DOHH2 (cell line): ENCODE data around the gene ZNF2.
A peak's percentile ranks its signal among the peaks of the same experiment; 100 is the strongest.

Source experiments
- H3F3A ChIP-seq: fragments of 200-600 bp; sonication (generic), shearing (Covaris generic); 2 replicates; pipeline ENCODE4 v1.6.0; 2016; ENCODE audit warnings: antibody characterized with exemption, mild to moderate bottlenecking; ENCODE audit not compliant: control insufficient read depth, insufficient read depth
- H3K27ac ChIP-seq: fragments of 200-600 bp; sonication (generic); 2 replicates; pipeline ENCODE4 v1.5.1; 2014; ENCODE audit warnings: low read depth, mild to moderate bottlenecking, low read length, moderate library complexity
- H3K27me3 ChIP-seq: fragments of 200-600 bp; sonication (generic); 2 replicates; pipeline ENCODE4 v1.6.1; 2014; ENCODE audit warnings: mild to moderate bottlenecking, low read length, mixed read lengths; ENCODE audit not compliant: control insufficient read depth
- H3K36me3 ChIP-seq: fragments of 200-600 bp; sonication (generic); 2 replicates; pipeline ENCODE4 v1.6.1; 2014; ENCODE audit warnings: mild to moderate bottlenecking, low read length, moderate library complexity, mixed read lengths; ENCODE audit not compliant: control insufficient read depth
- H3K4me1 ChIP-seq: fragments of 200-600 bp; sonication (generic); 2 replicates; pipeline ENCODE4 v1.6.1; 2014; ENCODE audit warnings: mild to moderate bottlenecking, low read length, mixed read lengths; ENCODE audit not compliant: control insufficient read depth
- H3K4me2 ChIP-seq: fragments of 200-600 bp; sonication (generic); 2 replicates; pipeline ENCODE4 v1.6.0; 2014; ENCODE audit warnings: mild to moderate bottlenecking, low read length, moderate library complexity
- H3K4me3 ChIP-seq: fragments of 200-600 bp; sonication (generic); 2 replicates; pipeline ENCODE4 v1.5.1; 2014; ENCODE audit warnings: mild to moderate bottlenecking, low read length, mixed read lengths
- H3K79me2 ChIP-seq: fragments of 200-600 bp; sonication (generic); 2 replicates; pipeline ENCODE4 v1.6.1; 2014; ENCODE audit warnings: mild to moderate bottlenecking, low read length, mixed read lengths; ENCODE audit not compliant: control insufficient read depth
- H3K9me2 ChIP-seq: fragments of 200-600 bp; sonication (generic); replicated peaks from 2 replicates; pipeline ENCODE4 v1.6.1; 2014; ENCODE audit warnings: mild to moderate bottlenecking, low read length, mixed read lengths; ENCODE audit not compliant: control insufficient read depth
- H3K9me3 ChIP-seq: fragments of 200-600 bp; sonication (generic); 2 replicates; pipeline ENCODE4 v1.6.1; 2014; ENCODE audit warnings: antibody characterized with exemption, low read length, mixed read lengths; ENCODE audit not compliant: control insufficient read depth, insufficient read depth
- H4K20me1 ChIP-seq: fragments of 200-600 bp; sonication (generic); 2 replicates; pipeline ENCODE4 v1.6.0; 2014; ENCODE audit warnings: low read depth, mild to moderate bottlenecking, antibody characterized with exemption, low read length, moderate library complexity; ENCODE audit not compliant: control insufficient read depth, insufficient read depth
- CTCF ChIP-seq: fragments of 200-600 bp; sonication (generic); IDR thresholded peaks from one replicate; pipeline ENCODE4 v1.5.1; 2014; ENCODE audit warnings: antibody characterized with exemption, mild to moderate bottlenecking, low read depth, low read length; ENCODE audit not compliant: poor library complexity, severe bottlenecking
- EZH2phosphoT487 ChIP-seq: fragments of 200-600 bp; sonication (generic); IDR thresholded peaks from 2 replicates; pipeline ENCODE4 v1.6.1; 2017; ENCODE audit warnings: borderline replicate concordance, mild to moderate bottlenecking, antibody characterized with exemption, low read length, moderate library complexity, mixed read lengths

ZNF2 gene

GRCh38 chr2:95225658-95226057 lies 60.0 kb downstream of the ZNF2 start:
- H4K20me1 ChIP-seq, result no peaks in the 10 kb centered on the region
- H3F3A ChIP-seq, result no peaks in the 10 kb centered on the region
- H3K27me3 ChIP-seq, result peaks cover 3% of the 10 kb centered on the region; the same call in 1 of the 2 replicates
- no peaks in the 10 kb centered on the region for H3K79me2 ChIP-seq
- H3K9me3 ChIP-seq, result 0 out of 2 replicates have a peak, but pooled peaks cover 5% of the 10 kb centered on the region
- no peak overlapping the region for H3K4me3 ChIP-seq
- TF ChIP-seq CTCF, result no peak
- no peak for TF ChIP-seq EZH2phosphoT487
- H3K9me2 ChIP-seq, result no peaks in the 10 kb centered on the region
- no peak overlapping the region for H3K27ac ChIP-seq
- H3K36me3 ChIP-seq, result no peaks in the 10 kb centered on the region
- H3K4me1 ChIP-seq, result no peaks in the 10 kb centered on the region
- no peak overlapping the region for H3K4me2 ChIP-seq

GRCh38 chr2:95231723-95232122 lies 66.1 kb downstream of the ZNF2 start:
- Histone ChIP-seq H3K27ac (no peak overlapping the region), H4K20me1 (no peaks in the 10 kb centered on the region), H3F3A (no peaks in the 10 kb centered on the region), H3K27me3 (peaks cover 3% of the 10 kb centered on the region), H3K9me3 (no peaks in the 10 kb centered on the region), H3K4me3 (no peak overlapping the region), H3K79me2 (no peaks in the 10 kb centered on the region), H3K9me2 (no peaks in the 10 kb centered on the region), H3K4me1 (no peaks in the 10 kb centered on the region), H3K36me3 (no peaks in the 10 kb centered on the region), H3K4me2 (no peak overlapping the region)
- TF ChIP-seq EZH2phosphoT487 (no peak), CTCF (peak; percentile 73)

- Histone ChIP-seq H3K9me2 (no peaks in the 10 kb centered on the region), H3K4me3 (no peak overlapping the region), H3K9me3 (no peaks in the 10 kb centered on the region), H3K27ac (no peak overlapping the region), H3K4me2 (no peak overlapping the region), H4K20me1 (no peaks in the 10 kb centered on the region), H3K27me3 (peaks cover 3% of the 10 kb centered on the region), H3K4me1 (no peaks in the 10 kb centered on the region), H3K79me2 (no peaks in the 10 kb centered on the region), H3F3A (no peaks in the 10 kb centered on the region), H3K36me3 (no peaks in the 10 kb centered on the region)
- no peak for TF ChIP-seq CTCF
- TF ChIP-seq EZH2phosphoT487, result no peak
Measured at GRCh38 chr2:95232232-95232631, 66.6 kb downstream of the ZNF2 start.
